RKO (cell line): ENCODE measurements around the gene MDH2.
"Not testable (repeated sequence)": the region's sequence is repeated elsewhere in the genome, so short reads cannot be mapped to it uniquely, and the experiment has no call there.

Source experiments
- DNase-seq: peaks from one replicate; pipeline ENCODE4 v3.0.0-alpha.2; 2016; ENCODE audit warnings: low spot score

The MDH2 gene

DNA sequence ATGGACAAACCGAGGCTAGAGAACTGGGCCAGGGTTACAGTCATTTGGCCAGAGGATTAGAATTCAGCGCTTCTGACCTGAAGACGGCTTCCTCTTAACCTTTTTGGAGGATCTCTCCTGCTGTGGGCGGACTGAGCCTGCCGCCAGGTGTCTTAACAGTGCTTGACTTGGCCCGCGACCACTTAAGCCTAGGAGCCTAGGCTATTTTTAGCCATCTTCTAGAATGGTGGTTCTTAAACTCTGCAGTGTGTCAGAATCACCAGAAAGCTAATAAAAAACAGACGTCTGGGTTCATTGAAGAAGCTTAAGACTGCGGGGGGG is 722 bp downstream of the MDH2 start:
- no peak for DNase-seq

DNA sequence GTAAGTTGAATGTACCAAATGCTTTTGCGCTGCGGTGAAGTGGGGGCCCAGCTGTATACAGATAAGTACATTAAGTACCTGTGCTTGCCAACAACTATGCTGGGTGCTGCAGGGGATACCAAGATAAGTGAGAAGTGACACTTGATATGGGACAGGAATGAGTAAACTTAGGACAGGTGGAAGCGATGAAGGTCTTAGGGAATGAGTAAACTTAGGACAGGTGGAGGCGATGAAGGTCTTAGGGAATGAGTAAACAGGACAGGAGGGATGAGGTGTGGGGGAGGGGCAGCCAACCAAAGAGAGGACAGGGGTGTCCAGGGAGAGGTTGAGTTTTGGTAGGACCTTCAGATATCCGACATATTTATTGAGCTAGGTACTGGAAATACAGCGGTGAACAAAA is 1.4 kb downstream of the MDH2 start:
- no peak for DNase-seq

DNA sequence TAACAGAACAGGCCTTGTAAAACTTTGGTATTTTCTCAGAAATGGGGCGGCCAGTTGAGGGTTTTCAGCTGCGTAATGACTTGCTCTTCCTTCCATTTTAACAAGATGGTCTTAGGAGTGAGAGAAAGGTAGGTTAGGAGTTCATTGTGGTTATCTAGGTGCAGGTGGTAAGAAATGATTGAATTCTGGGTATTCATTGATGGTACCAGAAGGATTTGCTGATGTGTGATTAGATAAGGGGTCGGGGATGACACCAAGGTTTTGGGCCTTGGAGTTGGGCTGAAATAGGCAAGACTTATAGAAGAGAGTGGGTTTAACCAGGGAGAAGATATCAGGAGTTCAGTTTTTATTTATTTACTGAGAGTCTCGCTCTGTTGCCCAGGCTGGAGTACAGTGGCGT is 2.6 kb downstream of the MDH2 start:
- no peak for DNase-seq

DNA sequence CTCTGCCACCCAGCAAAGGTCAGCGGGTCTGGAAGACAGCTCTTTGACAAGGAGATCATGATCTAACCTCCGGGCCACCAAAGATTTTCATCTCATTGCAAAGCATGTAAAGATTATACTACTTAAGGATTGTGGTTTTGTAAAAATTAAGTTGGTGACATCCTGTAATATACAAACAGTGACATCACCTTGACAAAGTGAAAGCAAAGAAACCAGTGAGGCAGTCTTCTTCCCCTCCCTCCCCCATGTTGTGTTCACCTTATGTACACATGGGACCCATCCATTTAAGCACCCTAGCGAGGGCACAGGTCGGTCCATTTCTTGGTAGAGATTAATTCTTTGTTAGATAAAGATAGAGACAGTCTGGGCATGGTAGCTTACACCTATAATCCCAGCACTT is 3.9 kb downstream of the MDH2 start:
- DNase-seq = no peak

GRCh38 chr7:76052681-76053080 is 4.8 kb downstream of the MDH2 start:
- not testable (repeated sequence) for DNase-seq

DNA sequence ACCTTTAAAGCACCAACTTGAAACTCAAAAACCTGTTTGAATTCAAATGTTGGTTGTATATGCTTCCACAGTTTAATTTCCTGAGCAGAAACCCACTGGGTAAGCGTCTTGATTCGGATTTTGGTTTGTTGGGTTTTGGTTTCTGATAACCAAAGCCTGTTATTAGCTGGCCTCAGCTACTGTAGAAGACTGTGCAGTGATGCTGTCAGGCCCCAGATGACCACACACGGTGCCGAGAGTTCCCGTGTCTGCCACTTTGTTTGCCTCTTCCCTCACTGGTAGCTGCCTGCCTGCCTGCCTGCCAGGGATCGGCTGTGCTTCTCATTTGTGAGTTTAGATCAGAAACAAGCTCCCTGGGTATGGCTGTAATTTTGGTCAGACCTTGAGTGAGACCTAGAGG is 5.6 kb downstream of the MDH2 start:
- DNase-seq = no peak

- no peak for DNase-seq
Observed at GRCh38 chr7:76054123-76055120, 6.5 kb downstream of the MDH2 start.

DNA sequence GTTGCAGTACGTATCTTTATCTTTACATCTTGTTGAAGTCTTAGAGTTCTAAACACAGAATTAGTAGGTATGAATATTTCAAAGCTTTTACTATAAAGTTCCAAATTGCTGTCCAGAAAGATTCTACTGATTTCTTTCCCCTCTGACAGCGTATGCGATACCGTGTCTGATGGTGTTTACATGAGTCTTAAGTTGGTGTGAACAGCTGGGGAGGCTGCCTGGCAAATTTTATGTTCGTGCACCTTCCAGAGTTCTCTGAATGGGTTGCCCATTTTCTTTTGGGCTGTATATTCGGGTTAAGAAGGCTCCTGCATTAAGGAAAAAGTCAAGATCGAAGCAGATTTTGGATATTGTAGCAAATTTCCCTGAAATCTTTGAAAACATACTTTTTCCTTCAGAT is 8.3 kb downstream of the MDH2 start:
- DNase-seq = no peak

- DNase-seq = no peak
Observed at GRCh38 chr7:76057103-76057812, 9.4 kb downstream of the MDH2 start.

GRCh38 chr7:76057813-76058145 is 9.9 kb downstream of the MDH2 start:
- DNase-seq = no peak

DNA sequence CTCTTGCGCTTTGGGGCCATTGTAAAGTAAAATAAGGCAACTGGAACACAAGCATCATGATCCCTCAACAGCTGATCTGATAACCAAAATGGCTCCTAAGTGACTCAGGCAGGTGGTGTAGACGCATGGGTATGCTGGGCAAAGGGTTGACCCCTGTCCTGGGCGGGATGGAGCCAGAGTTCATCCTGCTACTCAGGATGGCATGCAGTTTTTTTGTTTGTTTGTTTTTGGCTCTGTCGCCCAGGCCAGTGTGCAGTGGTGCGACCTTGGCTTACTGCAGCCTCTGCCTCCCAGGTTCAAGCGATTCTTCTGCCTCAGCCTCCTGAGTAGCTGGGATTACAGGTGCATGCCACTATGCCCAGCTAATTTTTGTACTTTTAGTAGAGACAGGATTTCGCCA is 10.8 kb downstream of the MDH2 start:
- DNase-seq = not testable (repeated sequence)

- DNase-seq = no peak
Observed at GRCh38 chr7:76060842-76061241, 12.9 kb downstream of the MDH2 start.

- DNase-seq = no peak
Observed at GRCh38 chr7:76062254-76062653, 14.3 kb downstream of the MDH2 start.

- no peak for DNase-seq
Observed at GRCh38 chr7:76063114-76063513, 15.2 kb downstream of the MDH2 start.

- DNase-seq = no peak
Observed at GRCh38 chr7:76063525-76063924, 15.6 kb downstream of the MDH2 start.

- no peak for DNase-seq
Observed at GRCh38 chr7:76064208-76064970, 16.5 kb downstream of the MDH2 start.

DNA sequence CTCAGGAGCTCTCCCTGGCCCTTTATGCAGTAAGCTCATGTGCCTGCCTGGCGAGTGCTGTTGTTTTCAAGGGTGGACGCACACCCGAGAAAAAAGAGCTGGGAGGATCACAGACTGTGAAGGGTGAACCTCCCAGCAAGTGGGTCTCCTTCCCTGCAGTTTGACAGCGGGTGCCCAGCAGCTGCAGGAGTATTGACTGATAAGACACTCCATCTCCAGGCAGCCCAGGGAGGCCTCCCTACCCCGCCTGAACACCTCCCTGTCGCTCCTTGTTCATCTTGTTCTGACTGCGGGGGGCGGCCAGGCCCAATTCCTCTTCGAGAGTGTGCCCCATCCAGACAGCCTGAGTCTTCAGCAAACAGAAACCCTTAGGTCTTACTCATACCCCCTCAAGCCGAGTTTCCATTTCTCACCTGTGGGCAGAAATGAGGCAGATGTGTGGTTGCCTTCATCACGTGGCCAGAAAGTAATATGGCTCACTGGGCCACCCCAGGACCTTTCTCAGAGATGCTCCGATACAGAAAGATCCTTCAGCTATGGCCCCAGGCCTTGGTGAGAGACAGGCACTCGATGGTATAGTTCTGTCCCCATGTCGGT is 17.2 kb downstream of the MDH2 start:
- DNase-seq = no peak

DNA sequence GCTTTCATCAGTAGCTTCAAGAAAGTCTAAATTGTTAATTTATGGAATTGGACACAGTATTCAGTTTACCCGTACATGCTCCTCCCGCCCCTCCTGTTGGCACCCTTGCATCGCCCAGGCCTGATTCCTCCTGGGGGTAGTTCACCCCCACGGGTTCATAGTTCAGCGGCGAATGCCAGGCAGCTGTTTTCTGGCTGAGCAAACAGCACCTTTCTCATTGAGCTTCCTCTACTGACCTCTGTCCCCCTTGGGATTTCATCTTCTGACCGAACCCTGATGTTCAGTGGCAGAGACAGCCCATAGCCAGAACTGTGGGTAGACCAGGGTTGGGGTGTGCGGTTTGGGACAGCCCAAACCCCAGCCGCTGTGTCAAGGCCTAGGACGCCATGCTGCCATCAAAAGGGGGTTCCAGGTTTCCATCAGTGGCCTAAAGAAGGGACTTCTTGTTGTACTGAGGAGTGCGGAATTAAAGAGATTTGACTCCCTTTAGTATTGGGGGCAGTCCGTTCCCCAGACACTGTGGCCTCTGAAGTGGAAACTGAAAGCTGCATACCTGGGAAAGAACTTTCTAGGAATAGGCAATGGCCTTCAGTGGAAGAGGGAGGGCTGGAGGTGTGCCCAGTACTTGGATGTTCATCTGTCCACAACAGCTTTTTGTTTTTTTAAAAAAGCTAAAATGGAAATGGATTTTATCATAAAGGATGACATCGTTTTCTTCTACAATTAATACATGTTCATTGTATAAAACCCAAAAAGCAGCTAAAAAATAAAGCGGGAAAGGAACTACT is 19.0 kb downstream of the MDH2 start:
- no peak for DNase-seq

DNA sequence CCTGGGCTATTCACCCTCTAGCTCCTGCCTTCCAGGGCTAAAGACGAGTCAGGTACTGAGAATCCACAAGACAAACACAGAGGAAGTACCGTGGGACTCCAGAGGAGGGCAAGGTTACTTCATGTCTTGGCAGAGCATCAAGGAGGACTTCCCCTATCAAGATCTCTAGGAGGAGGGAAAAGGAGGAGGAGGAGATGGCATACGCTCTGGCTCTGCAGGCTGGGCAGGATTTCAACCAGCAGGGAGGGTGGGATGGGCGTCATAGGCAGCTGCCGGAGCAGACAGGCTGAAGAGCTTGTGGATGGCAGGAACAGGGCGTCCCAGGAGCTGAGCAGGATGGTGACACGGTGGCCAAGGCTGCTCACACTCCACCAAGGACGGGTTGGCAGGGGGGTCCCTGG is 21.3 kb downstream of the MDH2 start:
- peak; percentile 60 for DNase-seq

DNA sequence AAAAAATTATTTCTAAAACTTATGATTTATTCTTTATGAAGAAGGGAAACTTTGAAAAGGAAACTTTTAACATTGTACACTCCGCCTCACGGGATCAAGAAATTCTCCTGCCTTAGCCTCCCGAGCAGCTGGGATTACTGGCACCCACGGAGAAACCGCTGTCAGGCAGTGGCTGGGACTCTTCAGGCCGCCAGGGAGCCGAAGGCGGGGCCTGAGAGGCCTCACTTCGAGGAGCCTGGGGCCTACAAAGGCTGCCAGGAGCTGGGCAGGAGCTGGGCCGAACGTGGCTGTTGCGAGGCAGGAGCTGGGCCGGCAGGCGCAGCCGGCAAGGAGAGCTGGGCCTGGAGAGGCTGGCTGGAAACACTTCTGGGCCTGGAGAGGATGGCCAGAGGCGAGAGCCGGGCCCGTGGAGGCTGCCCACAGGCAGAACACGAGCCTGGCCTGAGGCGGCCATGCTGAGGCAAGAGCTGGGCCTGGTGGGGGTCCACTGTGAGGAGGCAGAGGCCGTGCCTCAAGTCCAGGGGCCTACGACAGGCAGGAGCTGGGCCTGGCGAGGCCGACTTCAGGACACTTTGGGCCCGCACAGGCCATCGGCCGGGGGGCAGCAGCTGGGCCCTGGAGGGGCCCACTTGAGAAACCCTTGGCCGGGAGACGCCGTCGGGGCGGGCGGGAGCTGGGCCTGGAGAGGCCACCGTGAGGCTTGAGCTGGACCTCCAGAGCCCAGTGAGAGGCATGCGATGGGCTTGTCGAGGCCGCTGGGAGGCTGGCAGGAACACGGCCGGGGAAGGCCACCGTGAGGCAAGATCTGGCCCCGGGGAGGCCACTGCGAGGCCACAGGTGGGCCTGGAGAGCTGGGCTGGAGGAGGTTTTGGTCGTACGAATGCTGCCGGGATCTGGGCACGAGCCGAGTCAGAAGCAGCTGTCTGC is 23.7 kb downstream of the MDH2 start:
- DNase-seq = no peak
